ENCODE measurements around the gene KLHL17. TPM values are rescaled to one million over a fixed set of nuclear protein-coding genes. Genes with fewer than 3 reads are reported as not detected.

Gene KLHL17
- total and polyA plus RNA-seq, 9 of the 15 experiments (the other 6 are each of a cell fraction or from before 2014, with no cell fraction given) = 0.14 to 84.8 (median 13.0) TPM

DNA sequence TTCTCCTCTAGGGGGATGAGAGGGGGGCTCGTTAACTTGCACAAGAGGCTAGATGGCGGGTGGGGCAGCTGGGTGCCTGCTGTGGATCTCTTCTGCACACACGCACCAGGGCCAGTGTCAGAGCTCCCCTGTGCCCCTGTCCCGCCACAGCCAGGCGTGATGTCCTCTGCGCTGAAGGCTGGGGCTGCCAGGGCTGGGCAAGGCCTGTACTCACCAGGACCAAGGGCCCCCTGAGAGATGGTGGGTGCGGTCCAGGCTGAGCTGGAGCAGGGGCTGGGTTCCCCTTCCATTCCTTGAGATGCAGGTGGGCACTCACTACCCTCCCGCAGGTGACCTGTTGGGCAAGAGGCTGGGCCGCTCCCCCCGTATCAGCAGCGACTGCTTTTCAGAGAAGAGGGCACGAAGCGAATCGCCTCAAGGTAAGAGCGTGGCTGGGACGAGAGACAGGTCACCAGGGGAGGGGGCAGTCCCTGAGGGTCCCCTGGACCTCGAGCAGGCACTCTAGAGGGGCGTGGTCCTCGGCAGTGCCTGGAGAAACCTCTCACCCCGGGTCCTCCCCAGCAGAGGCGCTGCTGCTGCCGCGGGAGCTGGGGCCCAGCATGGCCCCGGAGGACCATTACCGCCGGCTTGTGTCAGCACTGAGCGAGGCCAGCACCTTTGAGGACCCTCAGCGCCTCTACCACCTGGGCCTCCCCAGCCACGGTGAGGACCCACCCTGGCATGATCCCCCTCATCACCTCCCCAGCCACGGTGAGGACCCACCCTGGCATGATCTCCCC, 21.5 kb upstream of the KLHL17 start (continued):
- no peak for TF ChIP-seq ZNF318 (IDR thresholded peaks at IDR 0.05; ENCODE audit: borderline replicate concordance in 1 of 2, low read depth in 1 of 2)
- TF ChIP-seq YY1 (IDR thresholded peaks at IDR 0.05; ENCODE audit: borderline replicate concordance in 1 of 3, control insufficient read depth in 1 of 3, extremely low read depth in 1 of 3, insufficient read depth in 3 of 3, insufficient read length in 1 of 3, insufficient replicate concordance in 2 of 3, low read depth in 1 of 3, low read length in 2 of 3) = peak in 2 of 3 experiments; percentile 17 to 60
- no peak for TF ChIP-seq RBBP5 (IDR thresholded peaks at IDR 0.05; ENCODE audit: borderline replicate concordance, insufficient read depth, low read length, poor library complexity, severe bottlenecking)
- 0 out of 2 replicates have a peak, but pooled peaks have one; percentile 16 for TF ChIP-seq CEBPG (CRISPR knock-in tag; IDR thresholded peaks at IDR 0.05)
- TF ChIP-seq CEBPG (tag; conservative IDR thresholded peaks at IDR 0.05 in 1 of 2, IDR thresholded peaks at IDR 0.05 in 1 of 2) = no peak
- no peak for TF ChIP-seq CBX5 (IDR thresholded peaks at IDR 0.05; ENCODE audit: borderline replicate concordance, low read depth)
- TF ChIP-seq UBTF (IDR thresholded peaks at IDR 0.05; ENCODE audit: borderline replicate concordance in 1 of 2, low read depth in 2 of 2, low read length in 2 of 2) = 0 out of 4 replicates have a peak, but pooled peaks of 1 of the 2 experiments have one; percentile 40
- no peak for TF ChIP-seq FOXJ3 (CRISPR knock-in tag; IDR thresholded peaks at IDR 0.05)
- TF ChIP-seq DLX4 (CRISPR knock-in tag; IDR thresholded peaks at IDR 0.05) = no peak
- no peak for TF ChIP-seq TFE3 (CRISPR knock-in tag; IDR thresholded peaks at IDR 0.05)
- no peak for TF ChIP-seq KDM1A (IDR thresholded peaks at IDR 0.05)
- TF ChIP-seq ZNF77 (CRISPR knock-in tag; IDR thresholded peaks at IDR 0.05) = no peak
